AG10803 (cell line): ENCODE measurements around the gene CAV3.
"Not testable (repeated sequence)": the region's sequence is repeated elsewhere in the genome, so short reads cannot be mapped to it uniquely, and the experiment has no call there.

Experiments
- DNase-seq: peaks from one replicate; pipeline ENCODE4 v3.0.0; 2010; ENCODE audit warnings: low read depth
- H3K4me3 ChIP-seq: 2 replicates; pipeline ENCODE4 v1.5.1; 2011; ENCODE audit warnings: mild to moderate bottlenecking, low read length, control low read depth
- CTCF ChIP-seq: conservative IDR thresholded peaks from 2 replicates; pipeline ENCODE4 v1.5.1; 2011; ENCODE audit warnings: mild to moderate bottlenecking, low read length, control low read depth, inconsistent platforms

CAV3 gene

GRCh38 chr3:8712908-8713255 lies 20.7 kb upstream of the CAV3 start:
- peak; percentile 30 for DNase-seq
- no peak for TF ChIP-seq CTCF
- no peak overlapping the region for H3K4me3 ChIP-seq

- peak; percentile 47 for TF ChIP-seq CTCF
- DNase-seq: no peak
- no peak overlapping the region for H3K4me3 ChIP-seq
Measured at GRCh38 chr3:8713901-8714759, 19.5 kb upstream of the CAV3 start.

GRCh38 chr3:8715757-8716156 lies 17.8 kb upstream of the CAV3 start:
- H3K4me3 ChIP-seq, DNase-seq: not testable (repeated sequence)

- TF ChIP-seq CTCF: no peak
- H3K4me3 ChIP-seq: no peak overlapping the region
- no peak for DNase-seq
Measured at GRCh38 chr3:8722808-8723207, 10.8 kb upstream of the CAV3 start.

GRCh38 chr3:8723612-8724011 lies 10.0 kb upstream of the CAV3 start:
- TF ChIP-seq CTCF: no peak
- DNase-seq: no peak
- no peak overlapping the region for H3K4me3 ChIP-seq

GRCh38 chr3:8724108-8724752 lies 9.4 kb upstream of the CAV3 start:
- H3K4me3 ChIP-seq: no peak overlapping the region
- no peak for TF ChIP-seq CTCF
- no peak for DNase-seq

GRCh38 chr3:8727605-8728512 lies 5.7 kb upstream of the CAV3 start:
- H3K4me3 ChIP-seq: no peak overlapping the region
- no peak for TF ChIP-seq CTCF
- DNase-seq: no peak
